ENCODE measurements around the gene ADAMTS10.
"Not testable (repeated sequence)": the region's sequence is repeated elsewhere in the genome, so short reads cannot be mapped to it uniquely, and the experiment has no call there.

ADAMTS10 gene

GRCh38 chr19:8558325-8558724 lies 52.2 kb downstream of the ADAMTS10 start:
- DNase-seq (ENCODE audit: low spot score), result no peak

GRCh38 chr19:8557642-8558238 lies 52.8 kb downstream of the ADAMTS10 start:
- no peak for DNase-seq (ENCODE audit: low spot score)

GRCh38 chr19:8553729-8554128 lies 56.8 kb downstream of the ADAMTS10 start:
- DNase-seq (ENCODE audit: low spot score), result not testable (repeated sequence)

GRCh38 chr19:8552810-8553209 lies 57.7 kb downstream of the ADAMTS10 start:
- DNase-seq (ENCODE audit: low spot score), result peak; percentile 63

- no peak for DNase-seq (ENCODE audit: low spot score)
Observed at GRCh38 chr19:8550070-8550469, 60.4 kb downstream of the ADAMTS10 start.

GRCh38 chr19:8545743-8546142 lies 64.8 kb downstream of the ADAMTS10 start:
- no peak for DNase-seq (ENCODE audit: low spot score)

- no peak for DNase-seq (ENCODE audit: low spot score)
Observed at GRCh38 chr19:8544168-8544567, 66.3 kb downstream of the ADAMTS10 start.

GRCh38 chr19:8539621-8540149 lies 70.8 kb downstream of the ADAMTS10 start:
- no peak for DNase-seq (ENCODE audit: low spot score)

- DNase-seq (ENCODE audit: low spot score), result no peak
Observed at GRCh38 chr19:8537099-8537498, 73.4 kb downstream of the ADAMTS10 start.

GRCh38 chr19:8536282-8536681 lies 74.2 kb downstream of the ADAMTS10 start:
- no peak for DNase-seq (ENCODE audit: low spot score)

GRCh38 chr19:8532225-8532624 lies 78.3 kb downstream of the ADAMTS10 start:
- DNase-seq (ENCODE audit: low spot score), result no peak

GRCh38 chr19:8531470-8531869 lies 79.0 kb downstream of the ADAMTS10 start:
- no peak for DNase-seq (ENCODE audit: low spot score)
